Measurements from ENCODE around the gene MAOB. TPM values are rescaled to one million over a fixed set of nuclear protein-coding genes. Genes with fewer than 3 reads are reported as not detected.

The MAOB gene
- total RNA-seq, 1 donor from 2014 or later = under 0.01 TPM

GRCh38 chrX:43853225-43853828 lies 28.9 kb downstream of the MAOB start:
- H3K36me3 ChIP-seq (ENCODE audit: control insufficient read depth, insufficient read depth, low read length) = no peaks in the 10 kb centered on the region
- TF ChIP-seq, protein P1, sequence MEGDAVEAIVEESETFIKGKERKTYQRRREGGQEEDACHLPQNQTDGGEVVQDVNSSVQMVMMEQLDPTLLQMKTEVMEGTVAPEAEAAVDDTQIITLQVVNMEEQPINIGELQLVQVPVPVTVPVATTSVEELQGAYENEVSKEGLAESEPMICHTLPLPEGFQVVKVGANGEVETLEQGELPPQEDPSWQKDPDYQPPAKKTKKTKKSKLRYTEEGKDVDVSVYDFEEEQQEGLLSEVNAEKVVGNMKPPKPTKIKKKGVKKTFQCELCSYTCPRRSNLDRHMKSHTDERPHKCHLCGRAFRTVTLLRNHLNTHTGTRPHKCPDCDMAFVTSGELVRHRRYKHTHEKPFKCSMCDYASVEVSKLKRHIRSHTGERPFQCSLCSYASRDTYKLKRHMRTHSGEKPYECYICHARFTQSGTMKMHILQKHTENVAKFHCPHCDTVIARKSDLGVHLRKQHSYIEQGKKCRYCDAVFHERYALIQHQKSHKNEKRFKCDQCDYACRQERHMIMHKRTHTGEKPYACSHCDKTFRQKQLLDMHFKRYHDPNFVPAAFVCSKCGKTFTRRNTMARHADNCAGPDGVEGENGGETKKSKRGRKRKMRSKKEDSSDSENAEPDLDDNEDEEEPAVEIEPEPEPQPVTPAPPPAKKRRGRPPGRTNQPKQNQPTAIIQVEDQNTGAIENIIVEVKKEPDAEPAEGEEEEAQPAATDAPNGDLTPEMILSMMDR (IDR thresholded peaks at IDR 0.05; ENCODE audit: insufficient read depth, low read length, severe bottlenecking) = no peak
- FAIRE-seq (no peak), DNase-seq (ENCODE audit: low read depth) (no peak)
- H3K4me3 ChIP-seq (ENCODE audit: low read depth, low read length) = no peak overlapping the region
- H3K27me3 ChIP-seq (ENCODE audit: control insufficient read depth, insufficient read depth, low read length) = no peaks in the 10 kb centered on the region

GRCh38 chrX:43850629-43851028 lies 31.6 kb downstream of the MAOB start:
- Histone ChIP-seq H3K36me3 (ENCODE audit: control insufficient read depth, insufficient read depth, low read length) (no peaks in the 10 kb centered on the region), H3K27me3 (ENCODE audit: control insufficient read depth, insufficient read depth, low read length) (no peaks in the 10 kb centered on the region), H3K4me3 (ENCODE audit: low read depth, low read length) (no peak overlapping the region)
- TF ChIP-seq, protein P1 (IDR thresholded peaks at IDR 0.05; ENCODE audit: insufficient read depth, low read length, severe bottlenecking) = no peak
- FAIRE-seq (no peak), DNase-seq (ENCODE audit: low read depth) (no peak)

DNA sequence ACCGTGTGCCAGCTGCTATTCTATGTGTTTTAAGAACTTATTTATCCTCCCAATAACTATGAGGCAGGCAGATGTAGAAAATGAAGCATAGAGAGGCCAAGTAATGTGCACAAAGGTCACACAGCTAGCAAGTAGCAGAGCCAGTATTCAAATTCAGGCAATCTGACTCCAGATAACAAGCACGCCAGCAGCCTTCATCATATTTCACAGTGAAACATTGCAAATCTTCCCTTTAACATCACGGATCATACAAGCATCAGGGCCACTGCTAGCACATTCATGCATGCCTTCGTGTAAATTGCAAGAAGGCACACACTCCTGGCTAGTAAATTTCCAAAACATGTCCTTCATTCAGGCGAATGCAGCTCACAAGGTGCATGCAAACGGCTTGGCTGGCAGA lies 33.1 kb downstream of the MAOB start:
- TF ChIP-seq, protein P1 (IDR thresholded peaks at IDR 0.05; ENCODE audit: insufficient read depth, low read length, severe bottlenecking) = no peak
- no peak overlapping the region for H3K4me3 ChIP-seq (ENCODE audit: low read depth, low read length)
- no peaks in the 10 kb centered on the region for H3K27me3 ChIP-seq (ENCODE audit: control insufficient read depth, insufficient read depth, low read length)
- no peak for DNase-seq (ENCODE audit: low read depth)
- no peak for FAIRE-seq
- no peaks in the 10 kb centered on the region for H3K36me3 ChIP-seq (ENCODE audit: control insufficient read depth, insufficient read depth, low read length)

GRCh38 chrX:43847352-43847751 lies 34.9 kb downstream of the MAOB start:
- H3K36me3 ChIP-seq (ENCODE audit: control insufficient read depth, insufficient read depth, low read length) = no peaks in the 10 kb centered on the region
- no peak for FAIRE-seq
- H3K4me3 ChIP-seq (ENCODE audit: low read depth, low read length) = no peak overlapping the region
- no peaks in the 10 kb centered on the region for H3K27me3 ChIP-seq (ENCODE audit: control insufficient read depth, insufficient read depth, low read length)
- TF ChIP-seq, protein P1 (IDR thresholded peaks at IDR 0.05; ENCODE audit: insufficient read depth, low read length, severe bottlenecking) = no peak
- DNase-seq (ENCODE audit: low read depth) = no peak

DNA sequence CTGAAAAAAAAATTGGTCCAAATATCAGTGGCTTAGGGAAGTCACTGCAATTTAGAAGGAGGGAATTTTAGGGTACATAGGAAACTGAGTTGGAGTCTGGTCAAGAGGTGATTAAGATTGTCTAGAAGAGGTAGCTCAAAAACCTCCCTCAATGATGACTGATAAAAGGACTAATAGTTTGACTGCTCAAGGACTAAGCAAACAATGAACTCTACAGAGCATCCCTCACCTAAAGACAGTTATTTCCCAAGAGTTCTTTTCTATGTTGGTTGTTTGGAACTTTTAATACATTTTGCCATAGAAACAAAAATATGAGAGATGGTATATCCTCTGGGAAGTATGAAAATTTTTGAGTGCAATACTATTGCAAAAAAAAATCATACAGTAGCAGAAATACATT lies 35.7 kb downstream of the MAOB start:
- Histone ChIP-seq H3K4me3 (ENCODE audit: low read depth, low read length) (no peak overlapping the region), H3K36me3 (ENCODE audit: control insufficient read depth, insufficient read depth, low read length) (no peaks in the 10 kb centered on the region), H3K27me3 (ENCODE audit: control insufficient read depth, insufficient read depth, low read length) (no peaks in the 10 kb centered on the region)
- TF ChIP-seq, protein P1 (IDR thresholded peaks at IDR 0.05; ENCODE audit: insufficient read depth, low read length, severe bottlenecking) = no peak
- FAIRE-seq = no peak
- DNase-seq (ENCODE audit: low read depth) = no peak

- Histone ChIP-seq H3K27me3 (ENCODE audit: control insufficient read depth, insufficient read depth, low read length) (no peaks in the 10 kb centered on the region), H3K36me3 (ENCODE audit: control insufficient read depth, insufficient read depth, low read length) (no peaks in the 10 kb centered on the region), H3K4me3 (ENCODE audit: low read depth, low read length) (no peak overlapping the region)
- FAIRE-seq (no peak), DNase-seq (ENCODE audit: low read depth) (no peak)
- TF ChIP-seq, protein P1 (IDR thresholded peaks at IDR 0.05; ENCODE audit: insufficient read depth, low read length, severe bottlenecking) = no peak
Measured at GRCh38 chrX:43845776-43846175, 36.5 kb downstream of the MAOB start.
